Measurements from ENCODE around the gene EVL. TPM values are rescaled to one million over a fixed set of nuclear protein-coding genes. Genes with fewer than 3 reads are reported as not detected.
"Not testable (repeated sequence)": the region's sequence is repeated elsewhere in the genome, so short reads cannot be mapped to it uniquely, and the experiment has no call there.

The EVL gene
- total and polyA plus RNA-seq, 12 donors: 26.0 to 79.4 (median 47.6) TPM

GRCh38 chr14:100062590-100062989 lies 2.6 kb upstream of the EVL start:
- intact Hi-C loops (cut with DNase I): no loop called here
- no peak for DNase-seq
- WGBS, 2 donors: 94% methylated on average over 4 of the region's 4 CpGs
- Histone ChIP-seq H3K4me3 (no peak overlapping the region), H3K36me3 (no peaks in the 10 kb centered on the region), H3K27me3 (no peaks in the 10 kb centered on the region), H3K27ac (peak overlapping the region in 1 of 10 donors; percentile 93), H3K9me3 (no peaks in the 10 kb centered on the region), H3K4me1 (peaks cover 0 to 72% (median 30%) of the 10 kb centered on the region in 9 donors)
- no peak for ATAC-seq
- no peak for TF ChIP-seq CTCF (IDR thresholded peaks at IDR 0.05)

- no peaks in the 10 kb centered on the region for H3K27me3 ChIP-seq
- ATAC-seq: no peak
- TF ChIP-seq CTCF (IDR thresholded peaks at IDR 0.05): no peak
- H3K9me3 ChIP-seq: no peaks in the 10 kb centered on the region
- no peak overlapping the region for H3K4me3 ChIP-seq
- no peak for DNase-seq
- WGBS, 2 donors: 93 to 95% methylated on average over 6 of the region's 6 CpGs
- intact Hi-C loops (cut with DNase I): no loop called here
- no peaks in the 10 kb centered on the region for H3K36me3 ChIP-seq
- H3K4me1 ChIP-seq: peaks cover 0 to 78% (median 25%) of the 10 kb centered on the region in 9 donors
- H3K27ac ChIP-seq: peak overlapping the region in 1 of 10 donors; percentile 93
Observed at GRCh38 chr14:100063314-100063941, 1.8 kb upstream of the EVL start.

- ATAC-seq: peak in 5 of 8 donors; percentile 6 to 30 (median 12)
- DNase-seq; intact Hi-C loops (cut with DNase I): not testable (repeated sequence)
Observed at GRCh38 chr14:100064335-100065092, 708 bp upstream of the EVL start.

GRCh38 chr14:100065942-100066574 lies 836 bp downstream of the EVL start:
- peak in 5 of 8 donors; percentile 39 to 59 (median 54) for ATAC-seq

More at GRCh38 chr14:100064335-100065092, 708 bp upstream of the EVL start:
- not testable (repeated sequence) for H3K27me3 ChIP-seq, H3K9me3 ChIP-seq, H3K36me3 ChIP-seq
- H3K27ac ChIP-seq: peak overlapping the region in 4 of 10 donors; percentile 30 to 93 (median 52)
- WGBS, 2 donors: 81 to 85% methylated on average over 12 of the region's 12 CpGs
- H3K4me1 ChIP-seq: peaks cover 0 to 80% (median 30%) of the 10 kb centered on the region in 9 donors
- peak overlapping the region in 1 of 10 donors; percentile 55 for H3K4me3 ChIP-seq

More at GRCh38 chr14:100065942-100066574, 836 bp downstream of the EVL start:
- Histone ChIP-seq H3K4me3 (peak overlapping the region in 6 of 10 donors; percentile 5 to 55 (median 10)), H3K27ac (peak overlapping the region in 7 of 10 donors; percentile 23 to 93 (median 46)), H3K36me3 (no peaks in the 10 kb centered on the region), H3K27me3 (no peaks in the 10 kb centered on the region), H3K4me1 (peaks cover 0 to 84% (median 29%) of the 10 kb centered on the region in 9 donors), H3K9me3 (no peaks in the 10 kb centered on the region)
- DNase-seq: no peak
- TF ChIP-seq CTCF (IDR thresholded peaks at IDR 0.05): no peak
- WGBS, 2 donors: 66 to 70% methylated on average over 10 of the region's 10 CpGs
- intact Hi-C loops (cut with DNase I): no loop called here

All from heart right ventricle (tissue), 16 donors.